ENCODE data around the gene MOSMO.

Gene MOSMO

GRCh38 chr16:22005746-22006145 is 2.2 kb upstream of the MOSMO start:
- ChIA-PET POLR2A (no interaction called here), CTCF (interaction anchor here (1.0 to 11.7 kb wide), 4 partner anchors 55 to 181 kb away, joined by 3 to 272 read pairs (median 80); no protein-coding TSS in a partner anchor)
- no peak overlapping the region for H3K4me3 ChIP-seq (ENCODE audit: low read depth, low read length)
- no peak for DNase-seq (ENCODE audit: low read depth, low spot score)
- no peak for TF ChIP-seq CTCF (IDR thresholded peaks at IDR 0.05; ENCODE audit: insufficient read depth, low read length, missing control alignments)

- CTCF ChIA-PET = interaction anchor here (1.4 to 11.7 kb wide), 6 partner anchors 71 to 294 kb away, joined by 3 to 272 read pairs (median 12); no protein-coding TSS in a partner anchor
- no peak for DNase-seq (ENCODE audit: low read depth, low spot score)
- no peak overlapping the region for H3K4me3 ChIP-seq (ENCODE audit: low read depth, low read length)
- POLR2A ChIA-PET = no interaction called here
- TF ChIP-seq CTCF (IDR thresholded peaks at IDR 0.05; ENCODE audit: insufficient read depth, low read length, missing control alignments) = no peak
These were observed 1.3 kb upstream of the MOSMO start for GRCh38 chr16:22006636-22007035.

GRCh38 chr16:22007159-22007508 is 777 bp upstream of the MOSMO start:
- TF ChIP-seq CTCF (IDR thresholded peaks at IDR 0.05; ENCODE audit: insufficient read depth, low read length, missing control alignments) = no peak
- no peak for DNase-seq (ENCODE audit: low read depth, low spot score)
- ChIA-PET CTCF (interaction anchor here (0.9 to 11.7 kb wide), 9 partner anchors 9 to 294 kb away, joined by 3 to 272 read pairs (median 5); no protein-coding TSS in a partner anchor), POLR2A (interaction anchor here (1.3 kb wide), 1 partner anchor 85 kb away, joined by 4 read pairs; the partner anchor contains the start of gene VWA3A)
- H3K4me3 ChIP-seq (ENCODE audit: low read depth, low read length) = peak overlapping the region; percentile 80

GRCh38 chr16:22008215-22009059 is 526 bp downstream of the MOSMO start:
- TF ChIP-seq CTCF (IDR thresholded peaks at IDR 0.05; ENCODE audit: insufficient read depth, low read length, missing control alignments) = no peak
- ChIA-PET CTCF (interaction anchor here (0.9 to 11.7 kb wide), 15 partner anchors 8 to 180 kb away, joined by 3 to 272 read pairs (median 4); partner anchors contain the start of gene VWA3A), POLR2A (interaction anchor here (0.6 to 1.3 kb wide), 4 partner anchors 18 to 179 kb away, joined by 4 to 6 read pairs (median 4); partner anchors contain the start of gene VWA3A)
- peak overlapping the region; percentile 80 for H3K4me3 ChIP-seq (ENCODE audit: low read depth, low read length)
- no peak for DNase-seq (ENCODE audit: low read depth, low spot score)

GRCh38 chr16:22010902-22011301 is 3.0 kb downstream of the MOSMO start:
- no peak for TF ChIP-seq CTCF (IDR thresholded peaks at IDR 0.05; ENCODE audit: insufficient read depth, low read length, missing control alignments)
- DNase-seq (ENCODE audit: low read depth, low spot score) = no peak
- ChIA-PET POLR2A (no interaction called here), CTCF (interaction anchor here (1.1 to 9.6 kb wide), 5 partner anchors 9 to 289 kb away, joined by 3 to 155 read pairs (median 5); partner anchors contain the start of gene PDZD9)
- H3K4me3 ChIP-seq (ENCODE audit: low read depth, low read length) = no peak overlapping the region

- ChIA-PET POLR2A (no interaction called here), CTCF (interaction anchor here (0.8 to 9.6 kb wide), 5 partner anchors 10 to 177 kb away, joined by 3 to 155 read pairs (median 3); no protein-coding TSS in a partner anchor)
These were observed 4.3 kb downstream of the MOSMO start for GRCh38 chr16:22012241-22012640.

More at GRCh38 chr16:22012241-22012640, 4.3 kb downstream of the MOSMO start:
- no peak for TF ChIP-seq CTCF (IDR thresholded peaks at IDR 0.05; ENCODE audit: insufficient read depth, low read length, missing control alignments)
- H3K4me3 ChIP-seq (ENCODE audit: low read depth, low read length) = no peak overlapping the region
- DNase-seq (ENCODE audit: low read depth, low spot score) = no peak
